HepG2 (cell line): ENCODE results near the gene SEC61A1. TPM values are rescaled to one million over a fixed set of nuclear protein-coding genes. Genes with fewer than 3 reads are reported as not detected.

Experiments used
- BCL6 ChIP-seq: IDR thresholded peaks from 2 replicates; pipeline ENCODE4 v1.6.1; 2016; ENCODE audit warnings: missing genetic modification reagents, missing compliant biosample characterization
- FOXA1 ChIP-seq, 2 experiments: fragments of 450-650 bp in 1 of 2; sonication (generic) in 1 of 2; formaldehyde crosslinking in 1 of 2; IDR thresholded peaks; 2 replicates each; pipeline versions ENCODE4 v1.4.0 to v1.6.1; 2016 to 2020; ENCODE audit warnings: missing genetic modification reagents in 1 of 2
- FOXA3 ChIP-seq: IDR thresholded peaks from 2 replicates; pipeline ENCODE4 v1.6.1; 2016; ENCODE audit warnings: missing genetic modification reagents, missing compliant biosample characterization
- MED1 ChIP-seq: sonication (generic); formaldehyde crosslinking; IDR thresholded peaks from 2 replicates; pipeline ENCODE4 v1.4.0; 2020; ENCODE audit warnings: missing genetic modification reagents
- MIXL1 ChIP-seq: IDR thresholded peaks from 2 replicates; pipeline ENCODE4 v1.6.1; 2016
- NR2F6 ChIP-seq, 2 experiments: IDR thresholded peaks; 2 replicates each; pipeline ENCODE4 v1.6.1; 2016; ENCODE audit warnings: antibody characterized with exemption in 1 of 2, mild to moderate bottlenecking in 1 of 2
- POLR2G ChIP-seq: fragments of 200-400 bp; formaldehyde crosslinking; IDR thresholded peaks from 2 replicates; pipeline ENCODE4 v1.6.1; 2018; ENCODE audit warnings: mild to moderate bottlenecking, low read depth, low read length, moderate library complexity
- RBM22 ChIP-seq: fragments of 200-400 bp; formaldehyde crosslinking; optimal IDR thresholded peaks from 2 replicates; pipeline ENCODE3; 2017; ENCODE audit warnings: mild to moderate bottlenecking, low read length, moderate library complexity
- RFX1 ChIP-seq: fragments of 450-650 bp; IDR thresholded peaks from 2 replicates; pipeline ENCODE4 v1.6.1; 2017
- RXRB ChIP-seq: IDR thresholded peaks from 2 replicates; pipeline ENCODE4 v1.6.1; 2016; ENCODE audit warnings: borderline replicate concordance, missing genetic modification reagents, missing compliant biosample characterization
- SIN3A ChIP-seq: IDR thresholded peaks from 2 replicates; pipeline ENCODE4 v1.6.1; 2011; ENCODE audit warnings: low read depth, mild to moderate bottlenecking, control low read depth, low read length, borderline replicate concordance
- SOX13 ChIP-seq, 3 experiments: fragments of 450-650 bp in 1 of 3; sonication (generic) in 1 of 3; formaldehyde crosslinking in 1 of 3; IDR thresholded peaks in 2 of 3; conservative IDR thresholded peaks in 1 of 3; 2 replicates each; pipeline versions ENCODE4 v1.5.0 to v1.6.1; 2016 to 2020; ENCODE audit warnings: antibody characterized with exemption in 1 of 3, mild to moderate bottlenecking in 1 of 3, missing compliant biosample characterization in 1 of 3, missing genetic modification reagents in 1 of 3, moderate library complexity in 1 of 3
- ZEB1 ChIP-seq: IDR thresholded peaks from 2 replicates; pipeline ENCODE4 v1.6.1; 2012; ENCODE audit warnings: mild to moderate bottlenecking, low read depth, inconsistent platforms; ENCODE audit not compliant: insufficient replicate concordance
- ZNF292 ChIP-seq: sonication (generic); formaldehyde crosslinking; IDR thresholded peaks from 2 replicates; pipeline ENCODE4 v1.8.1; 2022; ENCODE audit warnings: mild to moderate bottlenecking, low read depth, missing genetic modification reagents, borderline replicate concordance
- ZNF510 ChIP-seq: sonication (generic); formaldehyde crosslinking; IDR thresholded peaks from 2 replicates; pipeline ENCODE4 v1.4.0; 2020; ENCODE audit warnings: low read depth, mild to moderate bottlenecking, missing genetic modification reagents
- ZNF605 ChIP-seq: sonication (generic); formaldehyde crosslinking; IDR thresholded peaks from 2 replicates; pipeline ENCODE4 v1.8.0; 2022; ENCODE audit warnings: mild to moderate bottlenecking, missing genetic modification reagents
- ZNF878 ChIP-seq: sonication (generic); formaldehyde crosslinking; IDR thresholded peaks from 2 replicates; pipeline ENCODE4 v1.8.1; 2023; ENCODE audit warnings: mild to moderate bottlenecking, missing genetic modification reagents, moderate library complexity
- polyA plus RNA-seq, 8 experiments: library from polyadenylated mRNA; depleted of rRNA in 3 of 8; stranded (reverse) in 7 of 8; unstranded in 1 of 8; fragments of >200 nt; fragmentation: Illumina TruSeq in 4 of 8; extraction: Trizol in 4 of 8; gene quantifications; 2 replicates each; pipeline versions ENCODE4 v1.2.1 to v1.2.3, GENCODE V29; 2011 to 2016; ENCODE audit warnings: low read depth in 4 of 8, missing spikeins in 1 of 8, mixed read lengths in 1 of 8; ENCODE audit not compliant: insufficient read depth in 1 of 8
- total RNA-seq, 5 experiments: library from RNA; depleted of rRNA; stranded (reverse); fragments of >200 nt; fragmentation: Illumina TruSeq; extraction: Trizol; gene quantifications; 2 replicates each; pipeline ENCODE4 v1.2.3, GENCODE V29; 2016; ENCODE audit warnings: low read depth in 1 of 5
- TF ChIP-seq, protein P1 (sequence below): sonication (generic); formaldehyde crosslinking; IDR thresholded peaks from 2 replicates; pipeline ENCODE4 v1.4.0; 2020; ENCODE audit warnings: missing genetic modification reagents
- TF ChIP-seq, protein P2 (sequence below): sonication (generic); formaldehyde crosslinking; IDR thresholded peaks from 2 replicates; pipeline ENCODE4 v1.5.1; 2020; ENCODE audit warnings: mild to moderate bottlenecking, missing genetic modification reagents
- TF ChIP-seq, protein P3 (sequence below): sonication (generic); formaldehyde crosslinking; IDR thresholded peaks from 2 replicates; pipeline ENCODE4 v1.4.0; 2020; ENCODE audit warnings: low read depth, mild to moderate bottlenecking, missing genetic modification reagents
- TF ChIP-seq, protein P4 (sequence below): IDR thresholded peaks from 2 replicates; pipeline ENCODE4 v1.6.1; 2018; ENCODE audit warnings: missing genetic modification reagents, mild to moderate bottlenecking, missing compliant biosample characterization

Gene SEC61A1
- total and polyA plus RNA-seq, 2 of the 13 experiments (the other 11 are each of a cell fraction or from before 2014, with no cell fraction given), result 170 to 203 TPM

DNA sequence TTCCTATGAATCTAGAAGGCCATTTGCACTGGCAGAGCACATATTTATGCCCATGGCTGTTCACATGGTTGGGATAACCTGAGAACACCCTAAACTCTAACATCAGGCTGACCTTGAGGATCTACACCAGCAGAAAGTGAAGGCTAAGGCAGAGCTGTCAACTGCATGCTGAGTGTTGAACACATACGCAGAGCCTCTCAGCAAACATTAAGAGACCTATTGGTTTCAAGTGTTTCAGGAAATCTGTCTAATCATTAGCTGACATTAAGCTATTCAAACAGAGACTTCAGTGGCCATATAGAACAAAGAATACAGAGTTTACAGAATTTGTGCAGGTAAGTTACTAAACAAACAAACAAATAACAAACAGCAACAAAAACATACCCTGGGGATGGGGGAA lies 16.1 kb upstream of the SEC61A1 start (continued):
- TF ChIP-seq BCL6 (CRISPR knock-in tag) (peak; percentile 81), SIN3A (0 out of 2 replicates have a peak, but pooled peaks have one; percentile 28), MIXL1 (CRISPR knock-in tag) (peak; percentile 38; the same call in 1 of the 2 replicates), RFX1 (no peak), SOX13 (IDR thresholded peaks at IDR 0.05) (no peak), SOX13 (CRISPR knock-in tag; conservative IDR thresholded peaks at IDR 0.05 in 1 of 2, IDR thresholded peaks at IDR 0.05 in 1 of 2) (peak in 1 of 2 experiments; percentile 80; a peak in 2 of 4 replicates), FOXA3 (CRISPR knock-in tag) (peak; percentile 69), ZNF878 (CRISPR knock-in tag) (no peak), ZNF510 (CRISPR knock-in tag) (no peak), NR2F6 (IDR thresholded peaks at IDR 0.05) (0 out of 2 replicates have a peak, but pooled peaks have one; percentile 18), NR2F6 (CRISPR knock-in tag; IDR thresholded peaks at IDR 0.05) (0 out of 2 replicates have a peak, but pooled peaks have one; percentile 28), MED1 (CRISPR knock-in tag) (0 out of 2 replicates have a peak, but pooled peaks have one; percentile 30), POLR2G (no peak), ZEB1 (peak; percentile 66), FOXA1 (IDR thresholded peaks at IDR 0.05) (no peak), FOXA1 (CRISPR knock-in tag; IDR thresholded peaks at IDR 0.05) (peak; percentile 26; the same call in 1 of the 2 replicates), RXRB (peak; percentile 39; the same call in 1 of the 2 replicates), ZNF605 (no peak), ZNF292 (CRISPR knock-in tag) (0 out of 2 replicates have a peak, but pooled peaks have one; percentile 25), RBM22 (no peak)
- TF ChIP-seq, protein P1, sequence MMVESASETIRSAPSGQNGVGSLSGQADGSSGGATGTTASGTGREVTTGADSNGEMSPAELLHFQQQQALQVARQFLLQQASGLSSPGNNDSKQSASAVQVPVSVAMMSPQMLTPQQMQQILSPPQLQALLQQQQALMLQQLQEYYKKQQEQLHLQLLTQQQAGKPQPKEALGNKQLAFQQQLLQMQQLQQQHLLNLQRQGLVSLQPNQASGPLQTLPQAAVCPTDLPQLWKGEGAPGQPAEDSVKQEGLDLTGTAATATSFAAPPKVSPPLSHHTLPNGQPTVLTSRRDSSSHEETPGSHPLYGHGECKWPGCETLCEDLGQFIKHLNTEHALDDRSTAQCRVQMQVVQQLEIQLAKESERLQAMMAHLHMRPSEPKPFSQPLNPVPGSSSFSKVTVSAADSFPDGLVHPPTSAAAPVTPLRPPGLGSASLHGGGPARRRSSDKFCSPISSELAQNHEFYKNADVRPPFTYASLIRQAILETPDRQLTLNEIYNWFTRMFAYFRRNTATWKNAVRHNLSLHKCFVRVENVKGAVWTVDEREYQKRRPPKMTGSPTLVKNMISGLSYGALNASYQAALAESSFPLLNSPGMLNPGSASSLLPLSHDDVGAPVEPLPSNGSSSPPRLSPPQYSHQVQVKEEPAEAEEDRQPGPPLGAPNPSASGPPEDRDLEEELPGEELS, result peak; percentile 91
- TF ChIP-seq, protein P2, sequence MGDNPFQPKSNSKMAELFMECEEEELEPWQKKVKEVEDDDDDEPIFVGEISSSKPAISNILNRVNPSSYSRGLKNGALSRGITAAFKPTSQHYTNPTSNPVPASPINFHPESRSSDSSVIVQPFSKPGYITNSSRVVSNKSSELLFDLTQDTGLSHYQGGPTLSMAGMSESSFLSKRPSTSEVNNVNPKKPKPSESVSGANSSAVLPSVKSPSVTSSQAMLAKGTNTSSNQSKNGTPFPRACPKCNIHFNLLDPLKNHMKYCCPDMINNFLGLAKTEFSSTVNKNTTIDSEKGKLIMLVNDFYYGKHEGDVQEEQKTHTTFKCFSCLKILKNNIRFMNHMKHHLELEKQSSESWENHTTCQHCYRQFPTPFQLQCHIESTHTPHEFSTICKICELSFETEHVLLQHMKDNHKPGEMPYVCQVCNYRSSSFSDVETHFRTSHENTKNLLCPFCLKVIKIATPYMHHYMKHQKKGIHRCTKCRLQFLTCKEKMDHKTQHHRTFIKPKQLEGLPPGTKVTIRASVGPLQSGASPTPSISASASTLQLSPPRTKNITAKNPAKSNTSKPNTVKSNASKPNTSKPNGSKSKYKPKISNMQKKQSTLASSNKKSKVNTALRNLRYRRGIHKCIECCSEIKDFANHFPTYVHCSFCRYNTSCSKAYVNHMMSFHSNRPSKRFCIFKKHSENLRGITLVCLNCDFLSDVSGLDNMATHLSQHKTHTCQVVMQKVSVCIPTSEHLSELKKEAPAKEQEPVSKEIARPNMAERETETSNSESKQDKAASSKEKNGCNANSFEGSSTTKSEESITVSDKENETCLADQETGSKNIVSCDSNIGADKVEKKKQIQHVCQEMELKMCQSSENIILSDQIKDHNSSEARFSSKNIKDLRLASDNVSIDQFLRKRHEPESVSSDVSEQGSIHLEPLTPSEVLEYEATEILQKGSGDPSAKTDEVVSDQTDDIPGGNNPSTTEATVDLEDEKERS (CRISPR knock-in tag), result no peak
- TF ChIP-seq, protein P3, sequence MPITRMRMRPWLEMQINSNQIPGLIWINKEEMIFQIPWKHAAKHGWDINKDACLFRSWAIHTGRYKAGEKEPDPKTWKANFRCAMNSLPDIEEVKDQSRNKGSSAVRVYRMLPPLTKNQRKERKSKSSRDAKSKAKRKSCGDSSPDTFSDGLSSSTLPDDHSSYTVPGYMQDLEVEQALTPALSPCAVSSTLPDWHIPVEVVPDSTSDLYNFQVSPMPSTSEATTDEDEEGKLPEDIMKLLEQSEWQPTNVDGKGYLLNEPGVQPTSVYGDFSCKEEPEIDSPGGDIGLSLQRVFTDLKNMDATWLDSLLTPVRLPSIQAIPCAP (CRISPR knock-in tag), result no peak
- TF ChIP-seq, protein P4, sequence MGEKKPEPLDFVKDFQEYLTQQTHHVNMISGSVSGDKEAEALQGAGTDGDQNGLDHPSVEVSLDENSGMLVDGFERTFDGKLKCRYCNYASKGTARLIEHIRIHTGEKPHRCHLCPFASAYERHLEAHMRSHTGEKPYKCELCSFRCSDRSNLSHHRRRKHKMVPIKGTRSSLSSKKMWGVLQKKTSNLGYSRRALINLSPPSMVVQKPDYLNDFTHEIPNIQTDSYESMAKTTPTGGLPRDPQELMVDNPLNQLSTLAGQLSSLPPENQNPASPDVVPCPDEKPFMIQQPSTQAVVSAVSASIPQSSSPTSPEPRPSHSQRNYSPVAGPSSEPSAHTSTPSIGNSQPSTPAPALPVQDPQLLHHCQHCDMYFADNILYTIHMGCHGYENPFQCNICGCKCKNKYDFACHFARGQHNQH (CRISPR knock-in tag), result peak; percentile 50; the same call in 1 of the 2 replicates
